Heart left ventricle (tissue), 16 donors: ENCODE results near the gene ACACA. TPM values are rescaled to one million over a fixed set of nuclear protein-coding genes. Genes with fewer than 3 reads are reported as not detected.

ENCODE experiments used
- ATAC-seq, 4 donors: fragments of 200-7000 bp; cut with Tn5 transposase; one replicate each; pipeline ENCODE4 v1.9.1; 2020 to 2022; ENCODE audit warnings: moderate library complexity in 4 of 4, mild to moderate bottlenecking in 3 of 4, moderate number of reproducible peaks in 1 of 4
- DNase-seq, 5 donors: peaks; one replicate each; pipeline ENCODE4 v3.0.0-alpha.2; 2020
- H3K27ac ChIP-seq, 12 donors: fragments of 200-600 bp; sonication (generic) in 4 of 12; one replicate each; pipeline versions ENCODE4 v1.5.0 to v1.8.0; 2016 to 2022; ENCODE audit warnings: mild to moderate bottlenecking in 2 of 12
- H3K27me3 ChIP-seq, 9 donors: fragments of 200-600 bp; sonication (generic) in 2 of 9; one replicate each; pipeline versions ENCODE4 v1.5.1 to v1.8.0; 2016 to 2022; ENCODE audit warnings: mild to moderate bottlenecking in 3 of 9
- H3K36me3 ChIP-seq, 9 donors: fragments of 200-600 bp; sonication (generic) in 2 of 9; one replicate each; pipeline versions ENCODE4 v1.5.0 to v1.8.0; 2018 to 2022; ENCODE audit warnings: mild to moderate bottlenecking in 2 of 9
- H3K4me1 ChIP-seq, 12 donors: fragments of 200-600 bp; sonication (generic) in 4 of 12; one replicate each; pipeline versions ENCODE4 v1.5.0 to v1.8.0; 2016 to 2022; ENCODE audit warnings: mild to moderate bottlenecking in 3 of 12
- H3K4me3 ChIP-seq, 12 donors: fragments of 200-600 bp; sonication (generic) in 4 of 12; one replicate each; pipeline versions ENCODE4 v1.5.0 to v1.8.0; 2017 to 2022; ENCODE audit warnings: mild to moderate bottlenecking in 9 of 12, moderate library complexity in 4 of 12
- H3K9me3 ChIP-seq, 12 donors: fragments of 200-600 bp; sonication (generic) in 4 of 12; one replicate each; pipeline versions ENCODE4 v1.5.0 to v1.8.0; 2016 to 2022; ENCODE audit warnings: mild to moderate bottlenecking in 1 of 12
- POLR2A ChIP-seq, 2 donors: fragments of 450-650 bp; IDR thresholded peaks; one replicate each; pipeline ENCODE4 v1.6.1; 2017; ENCODE audit warnings: antibody characterized with exemption in 2 of 2, mild to moderate bottlenecking in 2 of 2, moderate library complexity in 2 of 2
- WGBS, 4 donors: extraction: QIAGEN DNeasy Blood & Tissue Kit in 2 of 4; methylation state at CpG; one replicate each; pipeline versions ENCODE4 v1.1.5 to v1.1.7; 2013 to 2018; 5-methylcytosine and 5-hydroxymethylcytosine counted together
- intact Hi-C, 10 donors: fragments of 100-400 bp; cut with DNase I; formaldehyde crosslinking; loops; one replicate each; pipeline versions ENCODE4 v1.11.1 to v1.14.2; 2022
- polyA plus RNA-seq, 2 donors: library from polyadenylated mRNA; stranded (reverse); fragments of 200-250 nt; gene quantifications; one replicate each; pipeline ENCODE4 v1.2.3, GENCODE V29; 2013
- total RNA-seq, 9 donors: library from RNA; depleted of rRNA in 2 of 9; stranded (reverse); fragments of >200 nt in 2 of 9; fragmentation: NEBNext Ultra II Directional in 3 of 9; extraction: Animal tissue kit (Norgen Biotek cat#: 25700) in 3 of 9; gene quantifications; one replicate each; pipeline versions ENCODE4 v1.1.0 to v1.2.4, GENCODE V29; 2016 to 2023
- TF ChIP-seq, protein P1 (sequence below), 12 donors: fragments of 200-600 bp; sonication (generic) in 4 of 12; IDR thresholded peaks; one replicate each; pipeline versions ENCODE4 v1.5.0 to v1.8.0; 2018 to 2022; ENCODE audit warnings: antibody characterized with exemption in 12 of 12, mild to moderate bottlenecking in 5 of 12
- donor health status: ischemic (EF 13 %, LVEDD 7.1; RV severe dilation, severe dysfunction).
- donor health status: healthy with polysubstance abuse.
- donor health status: DM: no; HTN: yes; CAD: no.
- donor health status: DM: no; HTN: no; CAD: no.
- donor health status: ischemic (EF 25% LVEDD 6.9; RV normal size, moderate dysfunction).
- donor health status: ischemic (EF 25% LVEDD 5.7; RV mildly dilated, moderate dysfunction).
- donor health status: healthy.
- donor health status: DM: yes; HTN: yes; CAD: no.
- donor health status: ischemic (EF 35%, LVEDD 5.7; RV mildly dilated, moderate dysfunction).
- donor health status: nonischemic (EF 11% LVEDD 7.7; RV severe dilation, severe dysfunction).
- donor health status: DM: yes; HTN: yes; CAD: no.
- donor health status: PGD.
- donor health status: ischemic (EF 29% LVEDD 5.4; RV normal size, mild dysfunction).
- donor health status: nonischemic (EF 23%, LVEDD 6.1; RV moderate dilation, normal function).

ACACA gene
- total and polyA plus RNA-seq, 11 donors, result 6.2 to 33.0 (median 15.8) TPM

GRCh38 chr17:37197336-37197735, 209.3 kb downstream of the ACACA start:
- Histone ChIP-seq H3K4me3 (no peak overlapping the region), H3K4me1 (no peaks in the 10 kb centered on the region), H3K27ac (no peak overlapping the region), H3K9me3 (no peaks in the 10 kb centered on the region), H3K36me3 (peaks cover 0 to 53% (median 15%) of the 10 kb centered on the region in 9 donors), H3K27me3 (no peaks in the 10 kb centered on the region)
- TF ChIP-seq POLR2A (IDR thresholded peaks at IDR 0.05), result no peak
- TF ChIP-seq, protein P1, sequence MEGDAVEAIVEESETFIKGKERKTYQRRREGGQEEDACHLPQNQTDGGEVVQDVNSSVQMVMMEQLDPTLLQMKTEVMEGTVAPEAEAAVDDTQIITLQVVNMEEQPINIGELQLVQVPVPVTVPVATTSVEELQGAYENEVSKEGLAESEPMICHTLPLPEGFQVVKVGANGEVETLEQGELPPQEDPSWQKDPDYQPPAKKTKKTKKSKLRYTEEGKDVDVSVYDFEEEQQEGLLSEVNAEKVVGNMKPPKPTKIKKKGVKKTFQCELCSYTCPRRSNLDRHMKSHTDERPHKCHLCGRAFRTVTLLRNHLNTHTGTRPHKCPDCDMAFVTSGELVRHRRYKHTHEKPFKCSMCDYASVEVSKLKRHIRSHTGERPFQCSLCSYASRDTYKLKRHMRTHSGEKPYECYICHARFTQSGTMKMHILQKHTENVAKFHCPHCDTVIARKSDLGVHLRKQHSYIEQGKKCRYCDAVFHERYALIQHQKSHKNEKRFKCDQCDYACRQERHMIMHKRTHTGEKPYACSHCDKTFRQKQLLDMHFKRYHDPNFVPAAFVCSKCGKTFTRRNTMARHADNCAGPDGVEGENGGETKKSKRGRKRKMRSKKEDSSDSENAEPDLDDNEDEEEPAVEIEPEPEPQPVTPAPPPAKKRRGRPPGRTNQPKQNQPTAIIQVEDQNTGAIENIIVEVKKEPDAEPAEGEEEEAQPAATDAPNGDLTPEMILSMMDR (IDR thresholded peaks at IDR 0.05), result no peak
- DNase-seq, result no peak
- intact Hi-C loops, result no loop called here
- 87 to 96% (median 92%) methylated on average over 2 of the region's 2 CpGs for WGBS, 4 donors
- no peak for ATAC-seq

GRCh38 chr17:37194208-37194607, 212.4 kb downstream of the ACACA start:
- 91 to 100% (median 96%) methylated on average over 1 of the region's 1 CpG for WGBS, 4 donors
- H3K27me3 ChIP-seq, result no peaks in the 10 kb centered on the region
- no peak for ATAC-seq
- H3K4me3 ChIP-seq, result no peak overlapping the region
- no peak for DNase-seq
- H3K4me1 ChIP-seq, result no peaks in the 10 kb centered on the region
- TF ChIP-seq, protein P1 (IDR thresholded peaks at IDR 0.05), result no peak
- no peak for TF ChIP-seq POLR2A (IDR thresholded peaks at IDR 0.05)
- peaks cover 0 to 60% (median 31%) of the 10 kb centered on the region in 9 donors for H3K36me3 ChIP-seq
- H3K27ac ChIP-seq, result no peak overlapping the region
- intact Hi-C loops, result no loop called here
- no peaks in the 10 kb centered on the region for H3K9me3 ChIP-seq

- 92 to 96% (median 94%) methylated on average over 2 of the region's 2 CpGs for WGBS, 4 donors
- DNase-seq (no peak), ATAC-seq (no peak)
- H3K27ac ChIP-seq, result no peak overlapping the region
- no peaks in the 10 kb centered on the region for H3K9me3 ChIP-seq
- TF ChIP-seq, protein P1 (IDR thresholded peaks at IDR 0.05), result no peak
- TF ChIP-seq POLR2A (IDR thresholded peaks at IDR 0.05), result no peak
- no peak overlapping the region for H3K4me3 ChIP-seq
- no peaks in the 10 kb centered on the region for H3K27me3 ChIP-seq
- intact Hi-C loops, result no loop called here
- H3K4me1 ChIP-seq, result no peaks in the 10 kb centered on the region
- H3K36me3 ChIP-seq, result peaks cover 0 to 79% (median 42%) of the 10 kb centered on the region in 9 donors
Measured at GRCh38 chr17:37191219-37191618, 215.4 kb downstream of the ACACA start.

GRCh38 chr17:37190493-37190892, 216.1 kb downstream of the ACACA start:
- H3K36me3 ChIP-seq, result peaks cover 0 to 84% (median 42%) of the 10 kb centered on the region in 9 donors
- TF ChIP-seq, protein P1 (IDR thresholded peaks at IDR 0.05), result peak in 1 of 12 donors; percentile 18
- no peak for TF ChIP-seq POLR2A (IDR thresholded peaks at IDR 0.05)

More at GRCh38 chr17:37190493-37190892, 216.1 kb downstream of the ACACA start:
- no peak overlapping the region for H3K4me3 ChIP-seq
- H3K4me1 ChIP-seq, result no peaks in the 10 kb centered on the region
- no peak for DNase-seq
- H3K27me3 ChIP-seq, result no peaks in the 10 kb centered on the region
- H3K9me3 ChIP-seq, result no peaks in the 10 kb centered on the region
- H3K27ac ChIP-seq, result no peak overlapping the region
- intact Hi-C loops, result no loop called here
- no peak for ATAC-seq
